GM18909 (cell line): ENCODE results near the gene RAD18.

ENCODE experiments used
- ATAC-seq: cut with Tn5 transposase; IDR thresholded peaks from one replicate; pipeline ENCODE4 v1.9.1; 2021; ENCODE audit warnings: mild to moderate bottlenecking; ENCODE audit not compliant: unreplicated experiment, poor library complexity

The RAD18 gene

GRCh38 chr3:8909160-8909559 is 54.1 kb downstream of the RAD18 start:
- ATAC-seq, result no peak

- no peak for ATAC-seq
Measured at GRCh38 chr3:8903191-8903590, 60.1 kb downstream of the RAD18 start.

DNA sequence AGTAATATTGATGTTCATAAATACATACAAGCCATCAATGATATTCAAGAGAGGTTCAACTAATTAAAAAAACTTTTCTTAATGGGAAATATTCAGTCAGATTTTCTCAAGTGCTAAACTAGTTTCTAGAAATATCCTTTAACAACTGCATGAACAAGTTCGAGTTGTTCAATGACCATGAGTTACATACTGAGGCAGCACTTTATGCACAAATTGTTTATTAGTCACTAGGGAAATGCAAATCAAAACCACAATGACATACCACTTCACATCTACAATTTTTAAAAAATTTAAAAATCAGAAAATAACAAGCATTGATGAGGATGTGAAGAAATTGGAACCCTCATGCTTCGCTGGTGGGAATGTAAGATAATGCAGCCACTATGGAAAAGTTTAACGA is 62.4 kb downstream of the RAD18 start:
- ATAC-seq, result peak; percentile 55

GRCh38 chr3:8899876-8900460 is 63.3 kb downstream of the RAD18 start:
- ATAC-seq, result no peak

GRCh38 chr3:8895829-8896228 is 67.4 kb downstream of the RAD18 start:
- no peak for ATAC-seq

DNA sequence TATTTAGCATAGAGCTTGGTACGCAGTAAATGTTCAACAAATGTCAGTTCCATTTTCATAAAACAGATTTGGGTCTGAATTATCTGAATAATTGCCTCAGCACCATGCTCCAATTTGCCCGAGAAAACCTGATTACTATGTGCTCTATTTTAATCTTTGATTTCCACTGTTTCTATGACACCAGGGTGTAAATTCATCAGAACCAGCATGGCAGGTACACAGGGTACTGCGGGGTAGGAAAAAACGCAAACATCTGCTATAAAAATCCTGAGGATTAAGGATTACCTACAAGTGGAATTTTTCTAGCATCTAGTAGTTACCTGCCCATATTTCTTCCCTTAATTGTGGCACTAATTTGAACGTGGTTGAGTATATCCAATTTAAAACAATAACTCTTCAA is 70.3 kb downstream of the RAD18 start:
- ATAC-seq, result no peak

DNA sequence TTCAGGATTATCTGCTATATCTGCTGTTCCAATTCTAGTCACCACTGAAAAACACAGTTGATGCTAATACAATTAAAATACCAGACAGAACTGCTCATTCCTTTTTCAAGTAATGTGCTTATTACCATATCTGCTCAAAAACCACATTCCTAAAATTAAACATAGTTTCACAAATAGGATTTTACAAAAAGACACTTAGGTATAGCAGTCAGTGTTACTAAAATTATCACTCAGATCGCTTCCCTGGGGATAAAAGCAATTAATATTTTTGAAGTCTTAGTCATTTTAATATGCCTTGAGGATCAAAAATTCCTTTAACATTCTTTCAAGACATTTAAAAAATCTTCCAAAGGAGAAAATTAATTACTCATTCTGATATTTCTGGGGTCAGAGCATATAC is 71.5 kb downstream of the RAD18 start:
- no peak for ATAC-seq

DNA sequence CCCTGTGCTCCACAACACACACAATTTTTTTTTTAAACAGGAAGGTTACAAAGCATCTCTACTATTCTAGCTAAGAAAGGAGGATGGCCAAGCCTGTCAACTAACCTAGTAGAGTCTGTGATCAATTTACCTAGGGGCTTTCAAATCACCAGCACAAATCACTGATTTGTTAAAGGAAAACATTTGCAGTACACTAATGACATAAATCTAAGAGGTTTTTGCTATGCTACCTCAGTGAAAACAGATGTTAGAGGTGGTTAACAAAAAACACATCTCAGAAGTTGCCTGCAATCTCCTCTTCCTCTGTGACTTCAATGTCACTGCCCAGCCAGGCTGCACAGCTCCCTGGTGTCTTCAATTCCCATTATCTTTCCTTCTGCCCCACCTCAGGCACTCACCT is 72.0 kb downstream of the RAD18 start:
- ATAC-seq, result no peak

DNA sequence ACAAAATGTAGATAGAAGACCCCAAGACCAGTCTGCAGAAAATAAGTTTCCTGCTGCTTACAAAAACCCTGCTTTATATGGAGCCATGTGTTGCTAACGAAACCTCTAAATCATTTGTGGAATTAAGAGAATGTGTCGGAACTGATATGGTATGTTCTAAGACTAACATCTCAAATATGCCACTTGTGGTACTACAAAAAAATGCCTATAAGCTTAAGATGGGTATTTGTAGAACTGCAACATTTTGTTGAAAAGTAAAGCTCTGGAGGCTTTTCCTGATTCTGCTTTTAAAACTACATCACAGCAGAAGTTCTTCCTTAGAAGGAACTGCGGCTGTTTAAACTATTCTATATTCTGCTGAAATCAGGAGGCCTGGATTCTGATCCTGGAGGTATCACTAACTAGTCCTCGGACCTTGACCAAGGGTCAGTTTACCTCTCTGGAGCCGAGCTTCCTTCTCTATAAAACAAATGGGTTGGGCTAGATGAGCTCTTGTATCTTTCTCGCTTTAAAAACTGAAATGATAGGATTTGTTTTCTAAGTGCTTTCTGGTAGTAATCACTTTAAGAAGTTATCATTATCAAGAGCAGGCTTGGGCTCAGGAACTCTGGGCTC is 74.9 kb downstream of the RAD18 start:
- ATAC-seq, result no peak

DNA sequence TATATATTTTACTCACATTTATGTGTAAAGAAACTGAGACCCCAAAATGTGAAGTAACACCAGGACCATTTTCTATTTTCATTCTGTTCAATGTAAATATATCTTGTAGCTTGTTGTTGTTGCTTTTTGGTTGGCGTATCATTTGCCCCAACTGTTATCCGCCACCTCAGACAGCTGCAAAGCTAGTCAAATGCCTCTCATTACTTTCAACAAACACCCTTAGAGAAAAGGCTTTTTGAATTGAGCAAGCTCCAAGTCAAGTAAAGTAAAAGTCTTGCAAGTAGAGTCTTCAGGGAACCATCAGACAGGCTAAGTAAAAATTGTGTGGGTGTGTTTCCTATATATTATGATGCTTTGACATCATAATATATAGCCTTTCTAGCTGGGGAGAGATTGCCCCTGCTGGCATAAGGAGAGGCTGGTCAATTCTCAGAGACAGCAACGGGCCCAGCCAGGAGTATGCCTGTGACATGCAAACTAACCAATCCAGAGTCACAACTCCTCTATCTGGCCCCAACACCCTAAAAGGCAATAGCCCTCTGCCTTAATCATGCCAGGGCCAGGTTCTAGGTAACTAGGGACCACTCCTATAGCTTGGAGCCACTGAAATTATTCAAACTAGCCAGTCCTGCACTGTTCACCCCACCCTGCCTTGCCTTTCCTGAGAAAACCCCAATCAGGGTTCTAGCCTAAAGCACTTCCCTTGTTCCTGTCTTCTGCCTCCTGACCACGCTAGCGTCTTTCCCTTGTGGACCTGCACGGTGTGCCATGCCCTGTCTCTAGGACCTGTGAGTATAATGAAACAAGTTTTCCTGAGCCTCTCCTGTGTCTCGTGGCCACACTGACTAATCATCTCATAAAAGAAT is 75.6 kb downstream of the RAD18 start:
- ATAC-seq, result no peak

- ATAC-seq, result no peak
Measured at GRCh38 chr3:8886546-8886945, 76.7 kb downstream of the RAD18 start.

GRCh38 chr3:8885536-8886316 is 77.5 kb downstream of the RAD18 start:
- ATAC-seq, result no peak

- ATAC-seq, result no peak
Measured at GRCh38 chr3:8884630-8885290, 78.5 kb downstream of the RAD18 start.

DNA sequence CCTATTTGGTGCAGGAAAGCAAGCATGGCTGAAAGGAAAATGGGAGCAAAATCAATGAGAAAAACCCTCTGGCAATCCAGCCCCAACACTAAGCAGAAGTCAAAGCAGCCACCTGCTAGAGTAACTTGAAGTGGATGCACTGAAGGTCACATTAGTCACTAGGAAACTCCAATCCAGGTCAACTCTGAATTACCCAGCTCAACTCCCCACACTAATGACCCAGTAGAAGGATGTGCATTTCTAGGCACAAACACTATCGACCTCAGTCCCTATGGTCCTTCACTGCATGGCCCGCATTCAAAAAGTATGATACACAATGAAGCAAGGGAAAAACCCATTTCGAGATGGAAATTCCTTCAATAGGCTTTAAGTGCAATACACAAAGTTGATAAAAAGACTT is 80.6 kb downstream of the RAD18 start:
- ATAC-seq, result peak; percentile 22

- peak; percentile 82 for ATAC-seq
Measured at GRCh38 chr3:8882171-8882593, 81.1 kb downstream of the RAD18 start.

DNA sequence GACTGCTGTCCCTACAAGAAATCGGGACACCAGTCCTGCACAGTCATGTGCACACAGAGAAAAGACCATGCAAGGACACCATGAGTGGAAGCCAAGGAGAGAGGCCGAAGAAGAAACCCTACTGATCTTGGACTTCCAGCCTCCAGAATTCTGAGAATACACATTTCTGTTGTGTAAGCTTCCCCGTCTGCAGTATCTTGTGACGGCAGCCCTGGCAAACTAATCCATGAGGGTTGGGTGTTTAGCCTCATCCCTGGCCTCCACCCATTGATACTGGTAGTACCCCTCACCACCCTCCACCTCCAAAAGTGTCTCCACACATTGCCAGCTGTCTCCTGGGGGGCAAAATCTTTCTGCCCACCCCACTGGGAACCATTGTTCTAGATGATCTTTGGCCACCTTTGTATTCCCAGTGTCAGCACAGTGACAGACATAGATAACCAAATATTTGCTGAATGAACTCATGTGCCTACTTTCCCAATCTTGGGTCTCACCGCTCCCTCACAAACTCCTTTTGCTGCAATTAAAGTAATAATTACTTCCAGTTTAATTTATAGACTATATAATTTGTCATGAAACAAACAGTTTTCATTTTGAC is 83.8 kb downstream of the RAD18 start:
- no peak for ATAC-seq

- ATAC-seq, result no peak
Measured at GRCh38 chr3:8875836-8876235, 87.4 kb downstream of the RAD18 start.

DNA sequence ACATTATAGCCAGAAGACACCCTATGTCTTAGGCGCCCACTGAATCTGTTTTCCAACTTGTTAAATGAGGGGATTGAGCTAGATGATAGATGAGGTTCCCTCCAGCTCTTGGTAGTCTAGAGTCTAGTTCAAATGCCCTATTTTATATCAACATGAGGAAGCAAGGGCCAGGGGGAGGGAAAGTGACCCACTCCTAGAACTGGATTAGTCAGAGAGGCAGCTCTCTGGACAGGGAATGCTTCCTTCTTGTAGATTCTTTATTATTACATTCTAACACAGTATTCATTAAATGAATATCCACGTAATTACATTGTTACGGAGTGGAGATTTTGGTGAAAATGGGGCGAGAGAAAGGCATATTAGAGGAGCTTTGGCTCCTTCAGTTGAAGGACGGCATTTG is 89.5 kb downstream of the RAD18 start:
- no peak for ATAC-seq

DNA sequence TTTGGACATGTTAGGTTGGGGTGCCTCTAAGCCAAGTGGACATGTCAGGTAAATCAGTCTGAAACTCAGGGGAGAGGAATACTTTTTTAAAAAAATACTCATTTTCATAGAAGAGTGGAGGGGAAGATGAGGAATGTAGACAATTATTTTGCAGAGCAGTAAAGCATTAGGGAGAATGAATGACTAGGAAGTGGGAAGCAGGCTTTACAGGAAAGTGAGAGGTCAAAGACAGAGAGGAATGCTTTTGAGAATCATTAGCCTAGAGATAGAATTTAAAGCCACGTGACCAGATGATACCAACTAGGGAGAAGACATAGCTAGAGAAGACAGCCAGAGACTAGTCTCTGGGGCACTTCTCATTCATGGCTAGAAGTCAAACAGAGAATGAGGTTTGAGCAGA is 91.0 kb downstream of the RAD18 start:
- ATAC-seq, result no peak

- ATAC-seq, result no peak
Measured at GRCh38 chr3:8871306-8871705, 92.0 kb downstream of the RAD18 start.
